HG03558 (cell line): ENCODE data around the gene IFITM1.
"Not testable (repeated sequence)": the region's sequence is repeated elsewhere in the genome, so short reads cannot be mapped to it uniquely, and the experiment has no call there.

Experiments
- ATAC-seq: cut with Tn5 transposase; IDR thresholded peaks from one replicate; pipeline ENCODE4 v1.9.1; 2021; ENCODE audit warnings: moderate number of reproducible peaks; ENCODE audit not compliant: unreplicated experiment; ENCODE audit errors: extremely low read depth

Gene IFITM1

GRCh38 chr11:339963-340362, 26.1 kb downstream of the IFITM1 start:
- no peak for ATAC-seq

DNA sequence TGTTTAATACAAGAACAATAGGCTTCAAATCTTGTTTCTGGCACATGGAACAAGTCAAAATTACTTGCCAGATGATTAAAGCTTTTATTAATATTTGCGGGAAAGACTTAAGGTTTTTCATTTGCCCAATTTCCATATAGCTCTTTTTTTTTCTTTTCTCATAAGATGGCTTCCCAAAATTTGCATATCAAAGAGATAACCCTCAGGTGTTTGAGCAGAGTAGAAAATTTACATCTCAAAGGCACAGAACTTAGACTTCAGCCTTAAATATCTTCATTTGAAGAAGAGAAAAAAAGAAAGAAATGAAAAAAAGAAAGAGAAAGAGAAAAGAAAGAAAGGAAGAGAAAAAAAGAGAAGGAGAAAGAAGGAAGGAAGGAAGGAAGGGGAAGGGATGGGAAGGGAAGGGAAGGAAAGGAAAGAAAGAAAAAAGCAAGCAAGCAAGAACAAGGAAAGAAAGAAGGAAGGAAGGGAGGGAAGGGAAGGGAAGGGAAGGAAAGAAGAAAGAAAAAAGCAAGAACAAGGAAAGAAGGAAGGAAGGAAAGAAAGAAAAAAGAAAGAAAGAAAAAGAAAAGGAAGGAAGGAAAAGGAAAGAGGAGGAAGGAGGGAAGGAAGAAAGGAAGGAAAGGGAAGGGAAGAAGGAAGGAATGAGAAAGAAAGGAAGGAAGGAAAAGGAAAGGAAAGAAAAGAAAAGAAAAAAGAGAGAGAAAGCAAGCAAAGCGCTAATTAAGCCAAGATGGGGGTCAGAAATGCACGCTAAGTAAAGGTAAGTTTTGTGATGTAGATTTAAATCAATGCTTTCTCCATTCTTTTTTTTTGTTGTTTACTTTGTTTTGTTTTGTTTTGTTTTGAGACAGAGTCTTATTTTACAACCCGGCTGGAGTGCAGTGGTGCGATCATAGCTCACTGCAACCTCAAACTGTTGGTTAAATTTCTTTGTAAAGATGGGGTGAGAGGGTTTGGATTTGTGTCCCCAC, 27.0 kb downstream of the IFITM1 start:
- no peak for ATAC-seq

DNA sequence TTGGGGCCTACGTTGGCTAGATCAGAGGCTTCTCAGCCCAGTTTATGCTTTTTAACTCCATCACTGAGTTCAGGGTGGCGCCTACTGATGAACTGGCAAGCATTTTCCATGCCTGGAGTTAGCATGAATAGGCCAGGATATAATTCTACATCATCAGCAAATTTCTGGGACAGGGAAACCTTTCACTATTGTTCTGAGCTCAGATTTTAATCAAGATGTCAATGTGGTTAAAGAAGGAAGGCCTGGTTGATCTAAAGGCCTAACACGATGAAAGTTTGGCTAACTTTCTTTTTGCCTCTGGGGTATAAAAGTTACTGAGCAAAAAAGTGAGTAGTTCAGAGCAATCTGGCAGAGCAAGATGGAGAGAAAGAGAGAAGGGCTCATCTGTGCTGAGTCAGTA, 28.5 kb downstream of the IFITM1 start:
- ATAC-seq = no peak

DNA sequence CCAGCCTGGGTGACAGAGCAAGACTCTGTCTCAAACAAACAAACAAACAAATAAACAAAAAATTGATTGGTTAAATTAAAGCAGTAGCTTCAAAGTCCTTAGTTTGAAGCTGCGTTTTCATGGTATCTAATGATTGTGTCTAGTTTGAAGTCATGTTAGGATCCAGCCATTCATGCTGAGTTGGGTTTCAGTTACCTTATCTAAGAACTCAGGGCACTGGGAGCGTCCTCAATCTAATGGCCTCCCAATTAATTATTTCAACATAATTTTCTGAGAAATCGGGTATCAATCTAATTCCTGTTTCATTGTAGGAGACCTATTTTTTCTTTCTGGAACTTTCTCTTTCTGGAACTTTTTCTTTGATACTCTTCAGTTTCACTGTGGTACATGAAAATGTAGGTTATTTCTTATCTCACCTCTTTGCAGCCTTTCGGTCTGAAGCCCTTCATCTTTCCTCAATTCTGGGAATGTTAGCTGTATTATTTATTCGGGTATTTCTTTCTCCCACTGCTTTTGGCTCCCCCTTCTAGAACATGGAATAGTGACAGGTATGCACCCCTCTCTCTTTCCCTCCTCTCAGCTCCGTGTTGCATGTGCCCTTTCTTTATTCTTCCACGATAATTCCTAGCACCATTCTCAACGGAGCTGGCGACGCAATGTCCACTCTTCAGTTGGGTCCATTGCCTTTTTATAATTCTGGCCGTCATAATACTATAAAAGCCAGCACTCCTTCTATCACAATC, 31.2 kb downstream of the IFITM1 start:
- no peak for ATAC-seq

DNA sequence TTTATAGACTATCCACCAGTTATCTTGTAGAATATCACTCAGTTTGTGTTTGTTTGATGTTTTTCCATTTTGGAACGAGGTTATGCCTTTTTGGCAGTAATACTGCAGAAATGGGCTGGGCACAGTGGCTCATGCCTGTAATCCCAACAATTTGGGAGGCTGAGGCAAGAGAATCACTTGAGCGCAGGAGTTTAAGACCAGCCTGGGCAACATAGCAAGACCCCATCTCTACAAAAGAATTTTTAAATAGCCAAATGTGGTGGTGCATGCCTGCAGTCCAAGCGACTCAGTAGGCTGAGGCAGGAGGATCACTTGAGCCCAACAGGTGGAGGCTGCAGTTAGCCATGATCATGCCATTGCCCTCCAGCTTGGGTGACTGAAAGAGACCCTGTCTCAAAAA, 32.7 kb downstream of the IFITM1 start:
- no peak for ATAC-seq

DNA sequence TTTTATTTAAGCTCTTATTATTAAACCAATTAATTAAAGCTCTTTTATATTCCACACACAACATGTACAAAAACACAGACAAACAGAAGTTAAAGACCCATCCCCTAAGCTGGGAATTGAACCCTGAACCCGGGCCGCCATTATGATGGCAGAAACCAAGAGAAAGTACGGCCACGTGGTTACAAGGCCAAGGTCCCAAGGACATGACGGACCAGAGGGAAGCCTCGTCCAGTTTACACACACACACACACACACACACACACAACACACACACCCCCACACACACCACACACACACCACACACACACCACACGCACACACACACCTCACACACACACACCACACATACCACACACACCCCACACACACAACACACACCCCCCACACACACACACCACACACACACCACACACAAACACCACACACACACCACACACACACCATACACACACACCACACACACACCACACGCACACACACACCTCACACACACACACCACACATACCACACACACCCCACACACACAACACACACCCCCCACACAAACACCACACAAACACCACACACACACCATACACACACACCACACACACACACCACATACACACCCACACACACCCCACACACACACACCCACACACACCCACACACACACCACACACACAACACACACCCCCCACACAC, 35.6 kb downstream of the IFITM1 start:
- ATAC-seq = not testable (repeated sequence)

GRCh38 chr11:350033-350722, 36.3 kb downstream of the IFITM1 start:
- ATAC-seq = not testable (repeated sequence)

GRCh38 chr11:350723-351255, 36.9 kb downstream of the IFITM1 start:
- ATAC-seq = no peak

- no peak for ATAC-seq
Observed at GRCh38 chr11:351411-351810, 37.6 kb downstream of the IFITM1 start.

GRCh38 chr11:352456-353031, 38.7 kb downstream of the IFITM1 start:
- no peak for ATAC-seq

- ATAC-seq = no peak
Observed at GRCh38 chr11:353179-353873, 39.5 kb downstream of the IFITM1 start.

- ATAC-seq = no peak
Observed at GRCh38 chr11:355581-356458, 42.0 kb downstream of the IFITM1 start.

GRCh38 chr11:356610-357009, 42.8 kb downstream of the IFITM1 start:
- ATAC-seq = no peak

DNA sequence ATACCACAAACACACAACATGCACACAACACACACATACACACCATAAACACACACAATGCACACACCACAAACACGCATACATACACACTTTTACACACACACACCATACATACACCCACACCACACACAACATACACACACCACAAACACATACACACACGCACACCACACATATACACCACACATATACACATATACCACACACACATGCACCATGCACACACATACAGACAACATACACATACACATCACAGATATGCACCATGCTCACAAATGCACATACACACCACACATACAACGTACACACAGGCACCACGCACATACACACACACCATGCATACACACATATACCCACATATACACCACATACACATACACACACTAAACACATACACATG, 43.7 kb downstream of the IFITM1 start:
- no peak for ATAC-seq

DNA sequence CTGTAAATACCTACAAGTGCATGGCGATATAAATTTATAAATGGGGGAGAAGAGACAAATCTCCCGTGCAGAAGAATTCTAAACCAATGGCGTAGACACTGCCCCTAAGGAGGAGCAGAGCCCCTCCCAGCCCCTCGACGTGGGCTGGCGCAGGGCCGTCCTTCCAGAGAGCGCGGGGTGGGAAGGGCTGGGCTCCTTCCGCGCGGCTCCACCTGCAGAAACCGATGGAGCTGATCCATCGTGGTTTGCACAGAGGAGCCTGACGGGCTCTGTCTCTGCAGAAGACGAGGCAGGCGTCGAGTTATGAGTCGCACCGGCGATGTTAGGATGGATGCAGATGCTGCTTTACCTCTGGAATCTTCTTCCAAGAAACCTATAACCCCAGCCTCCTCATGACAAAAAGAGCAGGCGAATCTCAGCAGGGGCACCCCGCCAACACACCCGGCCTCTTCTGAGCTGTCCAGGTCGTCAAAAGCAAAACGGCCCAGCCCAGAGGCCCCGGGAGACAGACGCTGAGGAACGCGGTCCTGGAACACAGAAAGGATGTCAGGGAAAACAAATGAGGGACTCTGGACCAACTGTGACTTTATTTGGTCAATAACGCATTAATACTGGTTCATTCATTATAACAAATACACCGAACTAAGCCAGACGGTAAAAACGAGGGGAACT, 44.4 kb downstream of the IFITM1 start:
- ATAC-seq = no peak

DNA sequence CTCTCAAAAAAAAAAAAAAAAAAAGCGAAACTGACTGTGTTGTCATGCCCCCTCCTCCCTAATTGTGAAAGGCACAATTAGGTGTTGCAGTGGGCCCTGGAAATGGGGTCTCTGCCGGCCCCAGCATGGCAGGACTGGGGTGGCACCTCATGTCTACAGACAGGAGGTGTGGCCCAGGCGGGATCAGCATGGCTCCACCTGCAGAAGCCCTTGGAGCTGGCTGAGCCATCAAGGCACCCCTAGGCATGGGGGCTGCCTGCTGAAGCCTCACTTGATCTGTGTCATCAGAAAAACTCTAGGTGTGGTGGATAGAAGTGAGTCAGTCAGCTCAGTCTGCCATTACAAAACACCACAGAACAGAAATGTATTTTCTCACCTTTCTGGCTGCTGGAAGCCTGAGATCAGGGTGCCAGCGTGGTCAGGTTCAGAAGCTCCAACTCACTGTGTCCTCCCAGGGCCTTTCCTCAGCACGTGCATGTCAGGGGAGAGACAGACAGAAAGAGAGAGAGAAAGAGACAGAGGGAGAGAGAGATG, 45.4 kb downstream of the IFITM1 start:
- ATAC-seq = no peak
